GM23338 (cell line): ENCODE data around the gene NQO2. TPM values are rescaled to one million over a fixed set of nuclear protein-coding genes. Genes with fewer than 3 reads are reported as not detected.

ENCODE experiments used
- ATAC-seq: fragments of 200-7000 bp; cut with Tn5 transposase; 3 replicates; pipeline ENCODE4 v1.9.1; 2020
- DNase-seq: peaks from one replicate; pipeline ENCODE4 v3.0.0-alpha.2; 2015; ENCODE audit warnings: low spot score
- H2AFZ ChIP-seq: fragments of 200-600 bp; sonication (generic); 2 replicates; pipeline ENCODE4 v1.8.0; 2016; ENCODE audit warnings: antibody characterized with exemption, mild to moderate bottlenecking, moderate library complexity
- H3F3A ChIP-seq: fragments of 200-600 bp; sonication (generic); replicated peaks from 2 replicates; pipeline ENCODE4 v1.8.0; 2017; ENCODE audit warnings: antibody characterized with exemption, mixed run types, low read depth
- H3K27ac ChIP-seq: fragments of 200-600 bp; sonication (generic); 2 replicates; pipeline ENCODE4 v1.6.1; 2016; ENCODE audit warnings: low read depth
- H3K27me3 ChIP-seq: fragments of 200-600 bp; sonication (generic); 2 replicates; pipeline ENCODE4 v1.8.0; 2016; ENCODE audit warnings: mild to moderate bottlenecking, mixed run types, moderate library complexity; ENCODE audit not compliant: insufficient read depth
- H3K36me3 ChIP-seq: fragments of 200-600 bp; sonication (generic); 2 replicates; pipeline ENCODE4 v1.8.0; 2016; ENCODE audit warnings: mild to moderate bottlenecking; ENCODE audit not compliant: insufficient read depth
- H3K4me1 ChIP-seq: fragments of 200-600 bp; sonication (generic); 2 replicates; pipeline ENCODE4 v1.8.0; 2016; ENCODE audit warnings: mild to moderate bottlenecking, moderate library complexity; ENCODE audit not compliant: insufficient read depth
- H3K4me2 ChIP-seq: fragments of 200-600 bp; sonication (generic); 2 replicates; pipeline ENCODE4 v1.7.1; 2017; ENCODE audit warnings: mixed run types
- H3K4me3 ChIP-seq: fragments of 200-600 bp; sonication (generic); 2 replicates; pipeline ENCODE4 v1.6.1; 2016; ENCODE audit warnings: mixed run types
- H3K79me2 ChIP-seq: fragments of 200-600 bp; sonication (generic); replicated peaks from 2 replicates; pipeline ENCODE4 v1.8.0; 2017; ENCODE audit warnings: mild to moderate bottlenecking; ENCODE audit not compliant: insufficient read depth
- H3K9me2 ChIP-seq: fragments of 200-600 bp; sonication (generic); 2 replicates; pipeline ENCODE4 v1.8.0; 2017; ENCODE audit not compliant: insufficient read depth
- H4K20me1 ChIP-seq: fragments of 200-600 bp; sonication (generic); replicated peaks from 2 replicates; pipeline ENCODE4 v1.8.0; 2017; ENCODE audit warnings: mild to moderate bottlenecking; ENCODE audit not compliant: insufficient read depth
- H3K27ac Mint-ChIP-seq: 2 replicates; pipeline ENCODE4 v1.8.0; 2020; ENCODE audit warnings: inconsistent platforms, mild to moderate bottlenecking, moderate library complexity, mixed read lengths
- H3K27me3 Mint-ChIP-seq: 3 replicates; pipeline ENCODE4 v1.8.0; 2022; ENCODE audit warnings: low read depth, mild to moderate bottlenecking, moderate library complexity, mixed read lengths, inconsistent platforms; ENCODE audit not compliant: insufficient read depth, poor library complexity
- H3K36me3 Mint-ChIP-seq: 3 replicates; pipeline ENCODE4 v1.8.0; 2021; ENCODE audit warnings: low read depth, mild to moderate bottlenecking, inconsistent platforms, moderate library complexity, mixed read lengths
- H3K4me1 Mint-ChIP-seq: 3 replicates; pipeline ENCODE4 v1.8.0; 2020; ENCODE audit warnings: mild to moderate bottlenecking, inconsistent platforms, mixed read lengths
- H3K4me3 Mint-ChIP-seq: 3 replicates; pipeline ENCODE4 v1.8.0; 2021; ENCODE audit warnings: moderate library complexity, mild to moderate bottlenecking, inconsistent platforms, mixed read lengths
- H3K9me3 Mint-ChIP-seq: 3 replicates; pipeline ENCODE4 v1.8.0; 2020; ENCODE audit warnings: moderate library complexity, mild to moderate bottlenecking, inconsistent platforms, mixed read lengths
- CREB1 ChIP-seq: fragments of 250-450 bp; sonication (Bioruptor Pico); IDR thresholded peaks from 2 replicates; pipeline ENCODE4 v1.5.0; 2020; ENCODE audit warnings: low read depth, mild to moderate bottlenecking, moderate library complexity
- ETS1 ChIP-seq: IDR thresholded peaks from 2 replicates; pipeline ENCODE4 v1.6.1; 2016; ENCODE audit warnings: antibody characterized with exemption
- EZH2 ChIP-seq: fragments of 200-600 bp; sonication (generic); IDR thresholded peaks from one replicate; pipeline ENCODE4 v1.8.0; 2017; ENCODE audit warnings: antibody characterized with exemption, mild to moderate bottlenecking, low read depth; ENCODE audit not compliant: unreplicated experiment
- EZH2phosphoT487 ChIP-seq: fragments of 200-600 bp; sonication (generic); IDR thresholded peaks from one replicate; pipeline ENCODE4 v1.8.1; 2018; ENCODE audit warnings: antibody characterized with exemption; ENCODE audit not compliant: unreplicated experiment
- JUNB ChIP-seq: IDR thresholded peaks from one replicate; pipeline ENCODE4 v1.6.1; 2016; ENCODE audit warnings: antibody characterized with exemption; ENCODE audit not compliant: unreplicated experiment
- NANOG ChIP-seq: IDR thresholded peaks from 2 replicates; pipeline ENCODE4 v1.6.1; 2016; ENCODE audit warnings: antibody characterized with exemption, borderline replicate concordance
- POLR2AphosphoS5 ChIP-seq: IDR thresholded peaks from 2 replicates; pipeline ENCODE4 v1.6.1; 2016; ENCODE audit warnings: antibody characterized with exemption, low read depth
- REST ChIP-seq: IDR thresholded peaks from one replicate; pipeline ENCODE4 v1.6.1; 2018; ENCODE audit warnings: antibody characterized with exemption; ENCODE audit not compliant: unreplicated experiment
- STAT1 ChIP-seq: IDR thresholded peaks from one replicate; pipeline ENCODE4 v1.6.1; 2016; ENCODE audit warnings: antibody characterized with exemption; ENCODE audit not compliant: unreplicated experiment
- ZNF114 ChIP-seq: fragments of 250-450 bp; sonication (Bioruptor Pico); IDR thresholded peaks from 2 replicates; pipeline ENCODE4 v1.5.0; 2020; ENCODE audit warnings: mild to moderate bottlenecking, moderate library complexity
- ZNF331 ChIP-seq: fragments of 250-450 bp; sonication (Bioruptor Pico); IDR thresholded peaks from 2 replicates; pipeline ENCODE4 v1.5.0; 2020; ENCODE audit warnings: low read depth, mild to moderate bottlenecking, moderate library complexity
- polyA plus RNA-seq: library from polyadenylated mRNA; unstranded; fragments of >200 nt; fragmentation: Nextera tagmentation; extraction: Ambion mirVana; gene quantifications from 2 replicates; pipeline ENCODE4 v1.2.1, GENCODE V29; 2016
- total RNA-seq: library from RNA; depleted of rRNA; stranded (reverse); fragments of >200 nt; shearing (Covaris generic); gene quantifications from 2 replicates; pipeline ENCODE4 v1.2.3, GENCODE V29; 2014
- TF ChIP-seq, protein P1 (sequence below): fragments of 250-450 bp; sonication (Bioruptor Pico); IDR thresholded peaks from 2 replicates; pipeline ENCODE4 v1.5.0; 2020; ENCODE audit warnings: mild to moderate bottlenecking, moderate library complexity
- TF ChIP-seq, protein P2 (sequence below), 2 experiments: fragments of 200-600 bp in 1 of 2; sonication (generic) in 1 of 2; conservative IDR thresholded peaks; 2 replicates each; pipeline versions ENCODE4 v1.5.1 to v1.6.1; 2016 to 2017; ENCODE audit warnings: antibody characterized with exemption in 2 of 2, low read depth in 2 of 2, mild to moderate bottlenecking in 2 of 2, moderate library complexity in 1 of 2

The NQO2 gene
- total and polyA plus RNA-seq, 2 experiments from 2014 or later: 117 to 173 TPM

DNA sequence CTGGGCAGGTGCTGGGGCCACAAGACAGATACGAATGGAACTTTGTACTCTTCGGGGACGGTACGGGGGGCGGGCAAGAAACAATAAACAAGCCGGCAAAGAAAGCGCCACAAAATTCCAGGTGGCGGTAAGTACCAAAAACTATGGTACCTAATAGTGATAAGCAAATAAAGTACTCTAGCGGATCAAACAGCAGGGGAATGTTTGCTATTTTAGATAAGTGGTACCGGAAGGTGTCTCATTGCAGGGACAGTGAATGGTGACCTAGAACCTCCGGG is 53.5 kb downstream of the NQO2 start:
- peak overlapping the region; percentile 80 for H3K4me3 Mint-ChIP-seq
- no peaks in the 10 kb centered on the region for H3K9me3 Mint-ChIP-seq
- H3K27ac ChIP-seq: 0 out of 2 replicates have a peak overlapping the region, but pooled peaks have one; percentile 70
- no peaks in the 10 kb centered on the region for H3K36me3 ChIP-seq
- H4K20me1 ChIP-seq: no peaks in the 10 kb centered on the region
- peaks cover 17% of the 10 kb centered on the region for H3F3A ChIP-seq
- H3K4me3 ChIP-seq: peak overlapping the region; percentile 70
- H3K27ac Mint-ChIP-seq: no peak overlapping the region
- peaks cover 4% of the 10 kb centered on the region; the same call in 1 of the 2 replicates for H3K9me2 ChIP-seq
- H3K79me2 ChIP-seq: no peaks in the 10 kb centered on the region
- H3K4me1 Mint-ChIP-seq: peaks cover 32% of the 10 kb centered on the region
- H2AFZ ChIP-seq: peak overlapping the region; percentile 75; the same call in 1 of the 2 replicates
- no peak for ATAC-seq
- no peak for DNase-seq
- peak overlapping the region; percentile 84 for H3K4me2 ChIP-seq
- H3K27me3 ChIP-seq: no peaks in the 10 kb centered on the region
- TF ChIP-seq EZH2phosphoT487 (no peak), EZH2 (no peak), POLR2AphosphoS5 (no peak), ZNF331 (CRISPR knock-in tag) (no peak), NANOG (no peak), ZNF114 (CRISPR knock-in tag) (no peak), REST (no peak), JUNB (no peak), ETS1 (no peak), CREB1 (no peak), STAT1 (no peak)
- TF ChIP-seq, protein P1, sequence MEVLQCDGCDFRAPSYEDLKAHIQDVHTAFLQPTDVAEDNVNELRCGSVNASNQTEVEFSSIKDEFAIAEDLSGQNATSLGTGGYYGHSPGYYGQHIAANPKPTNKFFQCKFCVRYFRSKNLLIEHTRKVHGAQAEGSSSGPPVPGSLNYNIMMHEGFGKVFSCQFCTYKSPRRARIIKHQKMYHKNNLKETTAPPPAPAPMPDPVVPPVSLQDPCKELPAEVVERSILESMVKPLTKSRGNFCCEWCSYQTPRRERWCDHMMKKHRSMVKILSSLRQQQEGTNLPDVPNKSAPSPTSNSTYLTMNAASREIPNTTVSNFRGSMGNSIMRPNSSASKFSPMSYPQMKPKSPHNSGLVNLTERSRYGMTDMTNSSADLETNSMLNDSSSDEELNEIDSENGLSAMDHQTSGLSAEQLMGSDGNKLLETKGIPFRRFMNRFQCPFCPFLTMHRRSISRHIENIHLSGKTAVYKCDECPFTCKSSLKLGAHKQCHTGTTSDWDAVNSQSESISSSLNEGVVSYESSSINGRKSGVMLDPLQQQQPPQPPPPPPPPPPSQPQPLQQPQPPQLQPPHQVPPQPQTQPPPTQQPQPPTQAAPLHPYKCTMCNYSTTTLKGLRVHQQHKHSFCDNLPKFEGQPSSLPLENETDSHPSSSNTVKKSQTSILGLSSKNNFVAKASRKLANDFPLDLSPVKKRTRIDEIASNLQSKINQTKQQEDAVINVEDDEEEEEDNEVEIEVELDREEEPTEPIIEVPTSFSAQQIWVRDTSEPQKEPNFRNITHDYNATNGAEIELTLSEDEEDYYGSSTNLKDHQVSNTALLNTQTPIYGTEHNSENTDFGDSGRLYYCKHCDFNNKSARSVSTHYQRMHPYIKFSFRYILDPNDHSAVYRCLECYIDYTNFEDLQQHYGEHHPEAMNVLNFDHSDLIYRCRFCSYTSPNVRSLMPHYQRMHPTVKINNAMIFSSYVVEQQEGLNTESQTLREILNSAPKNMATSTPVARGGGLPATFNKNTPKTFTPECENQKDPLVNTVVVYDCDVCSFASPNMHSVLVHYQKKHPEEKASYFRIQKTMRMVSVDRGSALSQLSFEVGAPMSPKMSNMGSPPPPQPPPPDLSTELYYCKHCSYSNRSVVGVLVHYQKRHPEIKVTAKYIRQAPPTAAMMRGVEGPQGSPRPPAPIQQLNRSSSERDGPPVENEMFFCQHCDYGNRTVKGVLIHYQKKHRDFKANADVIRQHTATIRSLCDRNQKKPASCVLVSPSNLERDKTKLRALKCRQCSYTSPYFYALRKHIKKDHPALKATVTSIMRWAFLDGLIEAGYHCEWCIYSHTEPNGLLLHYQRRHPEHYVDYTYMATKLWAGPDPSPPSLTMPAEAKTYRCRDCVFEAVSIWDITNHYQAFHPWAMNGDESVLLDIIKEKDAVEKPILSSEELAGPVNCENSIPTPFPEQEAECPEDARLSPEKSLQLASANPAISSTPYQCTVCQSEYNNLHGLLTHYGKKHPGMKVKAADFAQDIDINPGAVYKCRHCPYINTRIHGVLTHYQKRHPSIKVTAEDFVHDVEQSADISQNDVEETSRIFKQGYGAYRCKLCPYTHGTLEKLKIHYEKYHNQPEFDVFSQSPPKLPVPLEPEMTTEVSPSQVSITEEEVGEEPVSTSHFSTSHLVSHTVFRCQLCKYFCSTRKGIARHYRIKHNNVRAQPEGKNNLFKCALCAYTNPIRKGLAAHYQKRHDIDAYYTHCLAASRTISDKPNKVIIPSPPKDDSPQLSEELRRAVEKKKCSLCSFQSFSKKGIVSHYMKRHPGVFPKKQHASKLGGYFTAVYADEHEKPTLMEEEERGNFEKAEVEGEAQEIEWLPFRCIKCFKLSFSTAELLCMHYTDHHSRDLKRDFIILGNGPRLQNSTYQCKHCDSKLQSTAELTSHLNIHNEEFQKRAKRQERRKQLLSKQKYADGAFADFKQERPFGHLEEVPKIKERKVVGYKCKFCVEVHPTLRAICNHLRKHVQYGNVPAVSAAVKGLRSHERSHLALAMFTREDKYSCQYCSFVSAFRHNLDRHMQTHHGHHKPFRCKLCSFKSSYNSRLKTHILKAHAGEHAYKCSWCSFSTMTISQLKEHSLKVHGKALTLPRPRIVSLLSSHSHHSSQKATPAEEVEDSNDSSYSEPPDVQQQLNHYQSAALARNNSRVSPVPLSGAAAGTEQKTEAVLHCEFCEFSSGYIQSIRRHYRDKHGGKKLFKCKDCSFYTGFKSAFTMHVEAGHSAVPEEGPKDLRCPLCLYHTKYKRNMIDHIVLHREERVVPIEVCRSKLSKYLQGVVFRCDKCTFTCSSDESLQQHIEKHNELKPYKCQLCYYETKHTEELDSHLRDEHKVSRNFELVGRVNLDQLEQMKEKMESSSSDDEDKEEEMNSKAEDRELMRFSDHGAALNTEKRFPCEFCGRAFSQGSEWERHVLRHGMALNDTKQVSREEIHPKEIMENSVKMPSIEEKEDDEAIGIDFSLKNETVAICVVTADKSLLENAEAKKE (CRISPR knock-in tag): no peak
- TF ChIP-seq, protein P2, sequence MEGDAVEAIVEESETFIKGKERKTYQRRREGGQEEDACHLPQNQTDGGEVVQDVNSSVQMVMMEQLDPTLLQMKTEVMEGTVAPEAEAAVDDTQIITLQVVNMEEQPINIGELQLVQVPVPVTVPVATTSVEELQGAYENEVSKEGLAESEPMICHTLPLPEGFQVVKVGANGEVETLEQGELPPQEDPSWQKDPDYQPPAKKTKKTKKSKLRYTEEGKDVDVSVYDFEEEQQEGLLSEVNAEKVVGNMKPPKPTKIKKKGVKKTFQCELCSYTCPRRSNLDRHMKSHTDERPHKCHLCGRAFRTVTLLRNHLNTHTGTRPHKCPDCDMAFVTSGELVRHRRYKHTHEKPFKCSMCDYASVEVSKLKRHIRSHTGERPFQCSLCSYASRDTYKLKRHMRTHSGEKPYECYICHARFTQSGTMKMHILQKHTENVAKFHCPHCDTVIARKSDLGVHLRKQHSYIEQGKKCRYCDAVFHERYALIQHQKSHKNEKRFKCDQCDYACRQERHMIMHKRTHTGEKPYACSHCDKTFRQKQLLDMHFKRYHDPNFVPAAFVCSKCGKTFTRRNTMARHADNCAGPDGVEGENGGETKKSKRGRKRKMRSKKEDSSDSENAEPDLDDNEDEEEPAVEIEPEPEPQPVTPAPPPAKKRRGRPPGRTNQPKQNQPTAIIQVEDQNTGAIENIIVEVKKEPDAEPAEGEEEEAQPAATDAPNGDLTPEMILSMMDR (conservative IDR thresholded peaks at IDR 0.05; ENCODE audit: low read depth in 2 of 2): no peak
- peaks cover 19% of the 10 kb centered on the region for H3K4me1 ChIP-seq
- no peaks in the 10 kb centered on the region; the same call in 2 of the 3 replicates for H3K36me3 Mint-ChIP-seq
- peaks cover 26% of the 10 kb centered on the region for H3K27me3 Mint-ChIP-seq
